Measurements from ENCODE around the gene COX5B. TPM values are rescaled to one million over a fixed set of nuclear protein-coding genes. Genes with fewer than 3 reads are reported as not detected.

COX5B gene
- total RNA-seq, 1 experiment from 2014 or later, result 272 TPM

DNA sequence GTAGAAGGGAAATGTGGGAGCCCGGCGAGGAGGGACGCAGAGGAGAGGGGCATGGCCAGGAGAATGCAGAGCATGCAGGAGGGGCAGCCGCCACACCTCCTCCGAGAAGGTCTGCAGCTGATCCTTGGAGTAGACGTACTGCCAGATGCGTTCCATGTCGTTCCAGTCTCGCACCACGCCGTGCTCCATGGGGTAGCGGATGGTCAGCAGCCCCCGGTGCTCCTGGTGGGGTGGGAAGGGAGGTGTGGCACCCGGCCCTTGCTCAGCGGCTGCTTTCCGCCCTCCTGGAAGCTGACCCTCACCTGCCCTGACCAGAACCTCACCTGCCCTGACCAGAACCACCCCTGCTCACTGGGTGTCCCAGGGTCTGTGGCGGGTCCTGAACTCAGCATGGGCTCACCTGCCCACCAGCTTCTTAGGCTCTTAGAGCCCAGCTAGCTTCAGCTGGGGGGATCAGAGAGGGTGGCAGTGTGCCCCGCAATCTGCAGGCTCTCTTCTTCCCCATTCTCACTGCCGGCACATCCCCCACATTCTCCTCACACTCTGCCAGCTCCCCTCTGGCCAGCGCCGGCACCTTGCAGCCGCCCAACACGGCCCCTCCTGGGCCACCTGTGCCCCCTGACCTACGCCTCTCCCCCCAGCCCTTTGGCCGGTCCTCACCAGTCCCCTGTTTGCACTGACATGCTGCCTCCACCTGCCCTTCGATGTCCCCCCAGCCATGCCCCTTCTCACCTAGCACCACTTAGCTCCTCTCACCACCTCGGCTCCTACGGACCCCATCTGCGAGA, 13.6 kb downstream of the COX5B start:
- Mint-ChIP-seq H3K9me3 (ENCODE audit: unreplicated experiment) (peaks cover 13% of the 10 kb centered on the region), H3K4me3 (ENCODE audit: unreplicated experiment) (no peak overlapping the region), H3K27me3 (ENCODE audit: insufficient read depth, unreplicated experiment) (no peaks in the 10 kb centered on the region), H3K4me1 (ENCODE audit: insufficient read depth, unreplicated experiment) (peaks cover 9% of the 10 kb centered on the region), H3K36me3 (ENCODE audit: insufficient read depth, unreplicated experiment) (peaks cover 23% of the 10 kb centered on the region), H3K27ac (ENCODE audit: low read depth, unreplicated experiment) (no peak overlapping the region)
- ChIA-PET POLR2A (interaction anchor here (1.3 to 1.7 kb wide), 2 partner anchors 13 to 14 kb away, joined by 5 read pairs; partner anchors contain the start of gene COX5B), CTCF (interaction anchor here (0.8 kb wide), 1 partner anchor 38 kb away, joined by 5 read pairs; no protein-coding TSS in a partner anchor)
- TF ChIP-seq, protein P1, sequence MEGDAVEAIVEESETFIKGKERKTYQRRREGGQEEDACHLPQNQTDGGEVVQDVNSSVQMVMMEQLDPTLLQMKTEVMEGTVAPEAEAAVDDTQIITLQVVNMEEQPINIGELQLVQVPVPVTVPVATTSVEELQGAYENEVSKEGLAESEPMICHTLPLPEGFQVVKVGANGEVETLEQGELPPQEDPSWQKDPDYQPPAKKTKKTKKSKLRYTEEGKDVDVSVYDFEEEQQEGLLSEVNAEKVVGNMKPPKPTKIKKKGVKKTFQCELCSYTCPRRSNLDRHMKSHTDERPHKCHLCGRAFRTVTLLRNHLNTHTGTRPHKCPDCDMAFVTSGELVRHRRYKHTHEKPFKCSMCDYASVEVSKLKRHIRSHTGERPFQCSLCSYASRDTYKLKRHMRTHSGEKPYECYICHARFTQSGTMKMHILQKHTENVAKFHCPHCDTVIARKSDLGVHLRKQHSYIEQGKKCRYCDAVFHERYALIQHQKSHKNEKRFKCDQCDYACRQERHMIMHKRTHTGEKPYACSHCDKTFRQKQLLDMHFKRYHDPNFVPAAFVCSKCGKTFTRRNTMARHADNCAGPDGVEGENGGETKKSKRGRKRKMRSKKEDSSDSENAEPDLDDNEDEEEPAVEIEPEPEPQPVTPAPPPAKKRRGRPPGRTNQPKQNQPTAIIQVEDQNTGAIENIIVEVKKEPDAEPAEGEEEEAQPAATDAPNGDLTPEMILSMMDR (IDR thresholded peaks at IDR 0.05; ENCODE audit: unreplicated experiment), result no peak
- BruUV-seq (replicated peaks), result no TSS peak
- DNase-seq (ENCODE audit: unreplicated experiment), result no peak
- intact Hi-C loops (cut with micrococcal nuclease), result no loop called here

DNA sequence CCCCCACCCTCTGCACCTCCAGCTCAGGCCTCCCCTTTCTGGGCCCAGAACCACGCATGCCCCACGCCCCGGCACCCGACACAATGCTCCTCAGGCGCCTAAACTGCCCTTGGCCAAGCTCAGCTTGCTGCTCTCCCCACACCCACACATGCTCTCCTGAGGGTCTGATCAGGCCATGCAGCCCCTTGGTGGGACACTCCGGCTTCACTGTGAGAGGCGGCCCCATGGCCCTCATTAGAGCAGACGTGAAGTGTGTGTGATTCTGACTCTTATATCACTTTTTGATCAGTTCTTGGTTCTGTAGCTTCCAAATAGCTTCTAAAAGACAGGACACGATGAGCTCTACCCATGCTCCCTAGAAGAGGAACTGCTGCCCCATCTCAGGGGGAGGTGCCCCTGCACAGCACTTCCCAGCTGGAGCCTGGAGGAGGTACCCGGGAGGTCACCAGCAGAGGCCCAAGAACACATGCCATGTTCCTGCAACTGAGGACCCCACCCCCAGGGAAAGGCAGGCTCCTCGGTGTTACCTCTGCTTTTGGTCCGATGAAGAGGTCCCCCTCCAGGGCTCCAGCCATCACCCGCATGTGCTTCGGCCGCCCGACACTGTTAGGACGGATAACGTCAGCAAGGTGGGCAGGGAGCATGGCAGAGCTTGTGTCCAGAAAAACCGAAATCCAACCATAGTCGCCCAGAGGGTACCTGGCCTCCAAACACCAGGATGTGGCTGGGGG, 14.3 kb downstream of the COX5B start:
- Mint-ChIP-seq H3K27ac (ENCODE audit: low read depth, unreplicated experiment) (no peak overlapping the region), H3K4me3 (ENCODE audit: unreplicated experiment) (no peak overlapping the region), H3K27me3 (ENCODE audit: insufficient read depth, unreplicated experiment) (no peaks in the 10 kb centered on the region), H3K9me3 (ENCODE audit: unreplicated experiment) (peaks cover 6% of the 10 kb centered on the region), H3K4me1 (ENCODE audit: insufficient read depth, unreplicated experiment) (peaks cover 9% of the 10 kb centered on the region), H3K36me3 (ENCODE audit: insufficient read depth, unreplicated experiment) (peaks cover 23% of the 10 kb centered on the region)
- no peak for DNase-seq (ENCODE audit: unreplicated experiment)
- BruUV-seq (replicated peaks), result no TSS peak
- intact Hi-C loops (cut with micrococcal nuclease), result no loop called here
- CTCF ChIA-PET, result interaction anchor here (1.5 kb wide), 1 partner anchor 36 kb away, joined by 8 read pairs; no protein-coding TSS in a partner anchor
- TF ChIP-seq, protein P1 (IDR thresholded peaks at IDR 0.05; ENCODE audit: unreplicated experiment), result no peak
- POLR2A ChIA-PET, result interaction anchor here (1.3 to 3.3 kb wide), 3 partner anchors 9 to 15 kb away, joined by 5 to 25 read pairs (median 5); partner anchors contain the start of gene COX5B

DNA sequence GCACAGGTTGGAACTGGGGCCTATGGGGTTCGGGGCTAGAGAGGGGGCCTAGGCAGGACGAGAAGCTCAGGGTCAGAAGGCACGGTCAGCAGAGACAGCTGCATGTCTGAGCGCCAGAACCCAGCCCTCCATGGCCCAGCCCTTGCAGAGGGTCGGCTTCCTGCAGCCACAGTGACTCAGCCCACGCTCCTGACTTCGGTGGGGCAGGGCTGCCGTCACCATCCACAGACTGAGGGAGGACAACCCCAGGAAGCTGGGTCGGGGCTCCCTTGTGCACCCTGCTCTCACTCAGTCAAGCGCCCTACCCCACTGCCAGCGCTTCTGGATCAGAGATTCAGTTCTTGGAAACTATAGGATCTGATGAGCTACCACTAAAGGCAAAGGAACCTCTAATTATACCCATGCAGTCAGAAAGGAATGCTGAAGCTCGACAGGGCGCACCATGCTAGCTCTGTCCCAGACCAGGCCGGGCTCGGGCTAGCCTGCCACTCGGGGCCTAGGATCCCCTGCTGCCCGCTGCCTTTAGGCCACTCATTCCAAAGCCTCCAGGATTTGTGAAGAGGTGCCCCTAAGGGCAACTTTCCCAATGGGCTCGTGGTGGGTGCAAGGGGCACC, 15.0 kb downstream of the COX5B start:
- peaks cover 9% of the 10 kb centered on the region for H3K4me1 Mint-ChIP-seq (ENCODE audit: insufficient read depth, unreplicated experiment)
- POLR2A ChIA-PET, result interaction anchor here (1.3 to 3.3 kb wide), 3 partner anchors 10 to 15 kb away, joined by 5 to 25 read pairs (median 5); partner anchors contain the start of gene COX5B

More for the DNA sequence above, 15.0 kb downstream of the COX5B start:
- intact Hi-C loops (cut with micrococcal nuclease), result no loop called here
- Mint-ChIP-seq H3K4me3 (ENCODE audit: unreplicated experiment) (no peak overlapping the region), H3K27ac (ENCODE audit: low read depth, unreplicated experiment) (peak overlapping the region; percentile 83), H3K27me3 (ENCODE audit: insufficient read depth, unreplicated experiment) (no peaks in the 10 kb centered on the region), H3K9me3 (ENCODE audit: unreplicated experiment) (no peaks in the 10 kb centered on the region), H3K36me3 (ENCODE audit: insufficient read depth, unreplicated experiment) (peaks cover 23% of the 10 kb centered on the region)
- CTCF ChIA-PET, result interaction anchor here (0.9 to 5.3 kb wide), 3 partner anchors 14 to 40 kb away, joined by 3 to 34 read pairs (median 8); partner anchors contain the start of gene COX5B
- no peak for DNase-seq (ENCODE audit: unreplicated experiment)
- TF ChIP-seq, protein P1 (IDR thresholded peaks at IDR 0.05; ENCODE audit: unreplicated experiment), result no peak
- BruUV-seq (replicated peaks), result no TSS peak
